Endothelial cell of umbilical vein (primary cell): ENCODE measurements around the gene TTLL9.

Source experiments
- CTCF ChIP-seq, 2 donors: IDR thresholded peaks; 1 replicate in 1 of 2; 2 replicates in 1 of 2; pipeline ENCODE4 v1.5.1; 2011; ENCODE audit warnings: low read length in 2 of 2, mild to moderate bottlenecking in 2 of 2, moderate library complexity in 2 of 2, control low read depth in 1 of 2, inconsistent platforms in 1 of 2, low read depth in 1 of 2; ENCODE audit not compliant: insufficient read depth in 1 of 2; ENCODE audit errors: extremely low read depth in 1 of 2
- EZH2 ChIP-seq: IDR thresholded peaks from 2 replicates; pipeline ENCODE4 v1.6.1; 2012; ENCODE audit warnings: borderline replicate concordance, low read depth, mild to moderate bottlenecking, moderate library complexity, low read length, inconsistent platforms; ENCODE audit not compliant: severe bottlenecking
- POLR2A ChIP-seq: IDR thresholded peaks from 2 replicates; pipeline ENCODE4 v1.6.1; 2012; ENCODE audit warnings: low read depth, mild to moderate bottlenecking, control low read depth, low read length
- POLR2AphosphoS5 ChIP-seq: IDR thresholded peaks from 2 replicates; pipeline ENCODE4 v1.6.1; 2012; ENCODE audit warnings: low read depth, mild to moderate bottlenecking, control low read depth, low read length, moderate library complexity; ENCODE audit not compliant: insufficient read depth

GRCh38 chr20:31875671-31876070, 5.2 kb downstream of the TTLL9 start:
- TF ChIP-seq CTCF (IDR thresholded peaks at IDR 0.05; ENCODE audit: extremely low read depth in 1 of 2, insufficient read depth in 1 of 2, low read depth in 1 of 2, low read length in 2 of 2) (no peak), EZH2 (no peak), POLR2A (no peak), POLR2AphosphoS5 (no peak)
